IMR-90 (cell line): ENCODE measurements around the gene UBA1. TPM values are rescaled to one million over a fixed set of nuclear protein-coding genes. Genes with fewer than 3 reads are reported as not detected.
A peak's percentile ranks its signal among the peaks of the same experiment; 100 is the strongest.

Source experiments
- ATAC-seq: fragments of 200-7000 bp; cut with Tn5 transposase; 2 replicates; pipeline ENCODE4 v1.9.1; 2020; ENCODE audit warnings: low read depth, mild to moderate bottlenecking, moderate library complexity
- BruUV-seq: library from RNA; stranded (reverse); fragments of 400-500 nt; replicated peaks from 2 replicates; lab custom pipeline; 2021; lab: Mats Ljungman, UMichigan
- CTCF ChIA-PET: fragments of 300-600 bp; formaldehyde crosslinking; extraction: SDS; loops from one replicate; lab custom pipeline; 2021; ENCODE audit warnings: antibody characterized with exemption; lab: Yijun Ruan, JAX
- POLR2A ChIA-PET: fragments of 300-600 bp; sonication (Branson Sonifier 250); formaldehyde crosslinking; loops from one replicate; lab custom pipeline; 2022; ENCODE audit warnings: antibody characterized with exemption; ENCODE audit not compliant: unreplicated experiment; lab: Charles Lee
- DNase-seq: peaks from one replicate; pipeline ENCODE4 v3.0.0; 2013
- H2AFZ ChIP-seq: replicated peaks from 2 replicates; pipeline ENCODE3; 2013; ENCODE audit warnings: low read length, mild to moderate bottlenecking; ENCODE audit not compliant: poor library complexity
- H2AK5ac ChIP-seq: 2 replicates; pipeline ENCODE4 v1.6.1; 2013; ENCODE audit warnings: low read depth, low read length, inconsistent platforms
- H2AK9ac ChIP-seq: replicated peaks from 2 replicates; pipeline ENCODE3; 2013; ENCODE audit warnings: mild to moderate bottlenecking, low read depth, low read length, moderate library complexity; ENCODE audit not compliant: poor library complexity
- H2BK120ac ChIP-seq: 2 replicates; pipeline ENCODE4 v1.6.1; 2013; ENCODE audit warnings: low read depth, low read length, inconsistent platforms
- H2BK15ac ChIP-seq: 3 replicates; pipeline ENCODE4 v1.6.1; 2013; ENCODE audit warnings: low read depth, low read length, inconsistent platforms
- H2BK20ac ChIP-seq: 2 replicates; pipeline ENCODE4 v1.6.1; 2013; ENCODE audit warnings: low read depth, mild to moderate bottlenecking, inconsistent platforms, low read length, moderate library complexity
- H2BK5ac ChIP-seq: 2 replicates; pipeline ENCODE4 v1.6.1; 2013; ENCODE audit warnings: mild to moderate bottlenecking, low read depth, low read length, inconsistent platforms; ENCODE audit not compliant: poor library complexity, severe bottlenecking
- H3K14ac ChIP-seq: replicated peaks from 2 replicates; pipeline ENCODE4 v1.6.1; 2013; ENCODE audit warnings: low read depth, low read length, inconsistent platforms
- H3K18ac ChIP-seq: 2 replicates; pipeline ENCODE4 v1.6.1; 2013; ENCODE audit warnings: low read depth, low read length, control low read depth
- H3K23ac ChIP-seq: 2 replicates; pipeline ENCODE4 v1.6.1; 2013; ENCODE audit warnings: low read depth, low read length, inconsistent platforms
- H3K27ac ChIP-seq: 2 replicates; pipeline ENCODE4 v1.5.1; 2013; ENCODE audit warnings: mild to moderate bottlenecking, control low read depth, low read length; ENCODE audit not compliant: insufficient read depth
- H3K27me3 ChIP-seq: 2 replicates; pipeline ENCODE4 v1.6.1; 2013; ENCODE audit warnings: low read length; ENCODE audit not compliant: control insufficient read depth, insufficient read depth
- H3K36me3 ChIP-seq: 2 replicates; pipeline ENCODE4 v1.6.1; 2013; ENCODE audit warnings: low read length, mixed read lengths; ENCODE audit not compliant: control insufficient read depth, insufficient read depth
- H3K4ac ChIP-seq: 2 replicates; pipeline ENCODE4 v1.6.1; 2013; ENCODE audit warnings: low read depth, low read length, inconsistent platforms
- H3K4me1 ChIP-seq: 2 replicates; pipeline ENCODE4 v1.6.1; 2013; ENCODE audit warnings: low read length, mixed read lengths; ENCODE audit not compliant: control insufficient read depth, insufficient read depth
- H3K4me2 ChIP-seq: 2 replicates; pipeline ENCODE4 v1.6.1; 2013; ENCODE audit warnings: low read depth, mild to moderate bottlenecking, control low read depth, low read length, moderate library complexity
- H3K4me3 ChIP-seq: 2 replicates; pipeline ENCODE4 v1.5.1; 2013; ENCODE audit warnings: low read depth, mild to moderate bottlenecking, control low read depth, low read length, moderate library complexity; ENCODE audit not compliant: insufficient read depth
- H3K56ac ChIP-seq: 2 replicates; pipeline ENCODE4 v1.6.1; 2013; ENCODE audit warnings: low read length, inconsistent platforms; ENCODE audit not compliant: insufficient read depth; ENCODE audit errors: extremely low read depth
- H3K79me1 ChIP-seq, 2 experiments: 2 replicates each; pipeline ENCODE4 v1.6.1; 2013; ENCODE audit warnings: low read length in 2 of 2, inconsistent platforms in 1 of 2, low read depth in 1 of 2
- H3K9ac ChIP-seq: 2 replicates; pipeline ENCODE4 v1.6.1; 2013; ENCODE audit warnings: low read depth, low read length, control low read depth
- H3K9me1 ChIP-seq: 2 replicates; pipeline ENCODE4 v1.6.1; 2013; ENCODE audit warnings: low read length, inconsistent platforms; ENCODE audit not compliant: insufficient read depth
- H3K9me3 ChIP-seq: 2 replicates; pipeline ENCODE4 v1.6.1; 2013; ENCODE audit warnings: low read length; ENCODE audit not compliant: control insufficient read depth, insufficient read depth
- H4K20me1 ChIP-seq: 2 replicates; pipeline ENCODE4 v1.6.1; 2013; ENCODE audit warnings: low read length, inconsistent platforms; ENCODE audit not compliant: insufficient read depth
- H4K5ac ChIP-seq: 2 replicates; pipeline ENCODE4 v1.6.1; 2013; ENCODE audit warnings: mild to moderate bottlenecking, low read depth, low read length, control low read depth
- H4K8ac ChIP-seq, 2 experiments: 2 replicates each; pipeline ENCODE4 v1.6.1; 2013; ENCODE audit warnings: low read depth in 2 of 2, low read length in 2 of 2, control low read depth in 1 of 2, inconsistent platforms in 1 of 2
- H4K91ac ChIP-seq: 2 replicates; pipeline ENCODE4 v1.6.1; 2013; ENCODE audit warnings: low read depth, low read length, inconsistent platforms; ENCODE audit not compliant: insufficient read depth
- CEBPB ChIP-seq: IDR thresholded peaks from 2 replicates; pipeline ENCODE4 v1.6.1; 2012; ENCODE audit warnings: low read depth, low read length, improper control_type of control experiment
- CHD1 ChIP-seq: IDR thresholded peaks from 2 replicates; pipeline ENCODE4 v1.6.1; 2012; ENCODE audit warnings: low read depth, low read length, improper control_type of control experiment
- WGBS, 2 experiments: methylation state at CpG; one replicate each; pipeline versions ENCODE4 v1.1.5 to v1.1.7; 2013; ENCODE audit warnings: missing lambda C conversion rate in 2 of 2; ENCODE audit not compliant: insufficient read length in 1 of 2; ENCODE audit errors: extremely low coverage in 2 of 2; 5-methylcytosine and 5-hydroxymethylcytosine counted together
- dilution Hi-C: fragments of 300-500 bp; cut with HindIII; formaldehyde crosslinking; loops from one replicate; pipeline ENCODE4 v1.14.3; 2018; ENCODE audit warnings: low sequenced_read_pairs; ENCODE audit not compliant: unreplicated experiment
- in situ Hi-C: fragments of 300-500 bp; cut with MboI; formaldehyde crosslinking; loops from 3 replicates; pipeline ENCODE4 v1.14.3; 2019; ENCODE audit warnings: low sequenced_read_pairs, inconsistent platforms, mixed read lengths
- intact Hi-C: fragments of 100-400 bp; cut with micrococcal nuclease; formaldehyde crosslinking; loops from 2 replicates; pipeline ENCODE4 v1.10.0; 2022
- polyA plus RNA-seq, 3 experiments: library from polyadenylated mRNA; depleted of rRNA; stranded (reverse); fragments of >200 nt; gene quantifications; 2 replicates each; pipeline ENCODE4 v1.2.3, GENCODE V29; 2012; ENCODE audit warnings: low replicate concordance in 1 of 3
- total RNA-seq: library from RNA; depleted of rRNA; stranded (reverse); fragments of >200 nt; gene quantifications from 2 replicates; pipeline ENCODE4 v1.2.3, GENCODE V29; 2012

UBA1 gene
- total and polyA plus RNA-seq, 2 of the 4 experiments (the other 2 are of a cell fraction) = 299 to 343 TPM

- ChIA-PET POLR2A (interaction anchor here (0.5 kb wide), 1 partner anchor 44 kb away, joined by 13 read pairs; no protein-coding TSS in a partner anchor), CTCF (interaction anchor here (1.0 kb wide), 1 partner anchor 21 kb away, joined by 3 read pairs; the partner anchor contains the start of genes NDUFB11 and RBM10)
- WGBS, 2 experiments = no CpG with 5 or more reads among the region's 5 CpGs
- H4K5ac ChIP-seq = no peak overlapping the region
- H3K27ac ChIP-seq = no peak overlapping the region
- H3K9me3 ChIP-seq = no peaks in the 10 kb centered on the region
- H3K4me3 ChIP-seq = no peak overlapping the region
- H3K79me1 ChIP-seq = peaks cover 0 to 15% of the 10 kb centered on the region in 2 experiments; a peak in 1 of 4 replicates
- BruUV-seq = no TSS peak
- H2BK120ac ChIP-seq = no peak overlapping the region
- no peak overlapping the region for H3K4ac ChIP-seq
- no peak overlapping the region for H2AFZ ChIP-seq
- no peaks in the 10 kb centered on the region for H3K4me1 ChIP-seq
- H3K27me3 ChIP-seq = peaks cover 7% of the 10 kb centered on the region; the same call in 1 of the 2 replicates
- H4K8ac ChIP-seq = no peak overlapping the region
- intact Hi-C loops (no loop called here), dilution Hi-C loops (no loop called here), in situ Hi-C loops (no loop called here)
- H3K23ac ChIP-seq = no peak overlapping the region
- H3K18ac ChIP-seq = no peak overlapping the region
- DNase-seq = peak; percentile 32
- H3K14ac ChIP-seq = no peak overlapping the region
- H2BK15ac ChIP-seq = no peak overlapping the region
- H4K91ac ChIP-seq = no peak overlapping the region
- H3K9me1 ChIP-seq = 0 out of 2 replicates have a peak, but pooled peaks cover 4% of the 10 kb centered on the region
- peaks cover 7% of the 10 kb centered on the region for H3K36me3 ChIP-seq
- peaks cover 25% of the 10 kb centered on the region for H4K20me1 ChIP-seq
- ATAC-seq = peak; percentile 50
- H2BK5ac ChIP-seq = no peak overlapping the region
- no peak overlapping the region for H3K56ac ChIP-seq
- no peak overlapping the region for H3K9ac ChIP-seq
- no peak overlapping the region for H2BK20ac ChIP-seq
- TF ChIP-seq CEBPB (0 out of 2 replicates have a peak, but pooled peaks have one; percentile 43), CHD1 (no peak)
- no peak overlapping the region for H2AK9ac ChIP-seq
- H3K4me2 ChIP-seq = no peak overlapping the region
- H2AK5ac ChIP-seq = no peak overlapping the region
These were observed 27.5 kb upstream of the UBA1 start for GRCh38 chrX:47166126-47166525.
